K562 (cell line): ENCODE measurements around the gene TSEN54. TPM values are rescaled to one million over a fixed set of nuclear protein-coding genes. Genes with fewer than 3 reads are reported as not detected.

Experiments
- CEBPB ChIP-seq: fragments of 450-650 bp; IDR thresholded peaks from 2 replicates; pipeline ENCODE4 v1.6.1; 2016; ENCODE audit warnings: missing genetic modification characterization, missing compliant biosample characterization
- FOSL1 ChIP-seq: fragments of 200-800 bp; sonication (Bioruptor generic); conservative IDR thresholded peaks from 2 replicates; pipeline ENCODE4 v1.6.1; 2016; ENCODE audit warnings: missing genetic modification characterization, missing compliant biosample characterization
- GATAD2B ChIP-seq: fragments of 450-650 bp; IDR thresholded peaks from 2 replicates; pipeline ENCODE4 v1.6.1; 2017; ENCODE audit warnings: mild to moderate bottlenecking, borderline replicate concordance
- HNRNPLL ChIP-seq: fragments of 200-400 bp; formaldehyde crosslinking; IDR thresholded peaks from 2 replicates; pipeline ENCODE4 v1.6.1; 2017; ENCODE audit warnings: low read length, low read depth, mild to moderate bottlenecking; ENCODE audit not compliant: poor library complexity, severe bottlenecking
- KDM4B ChIP-seq, 2 experiments: fragments of 450-650 bp in 1 of 2; sonication (generic) in 1 of 2; IDR thresholded peaks; 2 replicates each; pipeline ENCODE4 v1.6.1; 2016 to 2017; ENCODE audit warnings: borderline replicate concordance in 2 of 2, antibody characterized with exemption in 1 of 2, low read depth in 1 of 2, mild to moderate bottlenecking in 1 of 2
- PREB ChIP-seq: sonication (generic); formaldehyde crosslinking; IDR thresholded peaks from 2 replicates; pipeline ENCODE4 v1.8.1; 2023; ENCODE audit warnings: mild to moderate bottlenecking, missing genetic modification reagents
- SAFB2 ChIP-seq: fragments of 200-400 bp; formaldehyde crosslinking; IDR thresholded peaks from 2 replicates; pipeline ENCODE4 v1.6.1; 2018; ENCODE audit warnings: borderline replicate concordance, low read length, low read depth, moderate library complexity; ENCODE audit not compliant: severe bottlenecking
- ZFPM2 ChIP-seq: fragments of 250-450 bp; sonication (Bioruptor Pico); IDR thresholded peaks from 2 replicates; pipeline ENCODE4 v1.5.1; 2022; ENCODE audit warnings: mild to moderate bottlenecking
- ZNF696 ChIP-seq: fragments of 250-450 bp; sonication (Bioruptor Pico); conservative IDR thresholded peaks from 2 replicates; pipeline ENCODE4 v1.4.0; 2020; ENCODE audit warnings: mild to moderate bottlenecking, moderate library complexity
- polyA plus RNA-seq, 8 experiments: library from polyadenylated mRNA; depleted of rRNA in 4 of 8; stranded (reverse) in 5 of 8; unstranded in 3 of 8; fragments of >200 nt; fragmentation: Nextera tagmentation in 2 of 8; fragmentation: Illumina TruSeq in 1 of 8; extraction: Ambion mirVana in 2 of 8; extraction: Trizol in 1 of 8; gene quantifications; 2 replicates each; pipeline versions ENCODE4 v1.2.1 to v1.2.3, GENCODE V29; 2011 to 2014; ENCODE audit warnings: inconsistent platforms in 1 of 8, missing spikeins in 1 of 8
- total RNA-seq, 7 experiments: library from RNA; depleted of rRNA in 6 of 7; stranded (reverse); fragments of >200 nt in 6 of 7; fragmentation: Illumina TruSeq in 2 of 7; extraction: Trizol in 2 of 7; gene quantifications; 2 replicates each; pipeline versions ENCODE4 v1.2.1 to v1.2.3, GENCODE V29; 2011 to 2021; ENCODE audit warnings: low replicate concordance in 1 of 7
- TF ChIP-seq, protein P1 (sequence below): fragments of 450-650 bp; IDR thresholded peaks from 2 replicates; pipeline ENCODE4 v1.6.1; 2016; ENCODE audit warnings: antibody characterized with exemption

TSEN54 gene
- total and polyA plus RNA-seq, 9 of the 15 experiments (the other 6 are each of a cell fraction or from before 2014, with no cell fraction given), result 5.9 to 64.3 (median 48.9) TPM

- TF ChIP-seq SAFB2, result no peak
- no peak for TF ChIP-seq GATAD2B
- TF ChIP-seq, protein P1, sequence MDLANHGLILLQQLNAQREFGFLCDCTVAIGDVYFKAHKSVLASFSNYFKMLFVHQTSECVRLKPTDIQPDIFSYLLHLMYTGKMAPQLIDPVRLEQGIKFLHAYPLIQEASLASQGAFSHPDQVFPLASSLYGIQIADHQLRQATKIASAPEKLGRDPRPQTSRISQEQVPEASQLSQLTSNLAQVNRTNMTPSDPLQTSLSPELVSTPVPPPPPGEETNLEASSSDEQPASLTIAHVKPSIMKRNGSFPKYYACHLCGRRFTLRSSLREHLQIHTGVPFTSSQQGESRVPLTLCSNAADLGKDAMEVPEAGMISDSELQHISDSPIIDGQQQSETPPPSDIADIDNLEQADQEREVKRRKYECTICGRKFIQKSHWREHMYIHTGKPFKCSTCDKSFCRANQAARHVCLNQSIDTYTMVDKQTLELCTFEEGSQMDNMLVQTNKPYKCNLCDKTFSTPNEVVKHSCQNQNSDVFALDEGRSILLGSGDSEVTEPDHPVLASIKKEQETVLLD, result no peak
- no peak for TF ChIP-seq PREB
- no peak for TF ChIP-seq ZNF696
- no peak for TF ChIP-seq KDM4B (IDR thresholded peaks at IDR 0.05; ENCODE audit: borderline replicate concordance in 2 of 2, low read depth in 1 of 2)
- no peak for TF ChIP-seq HNRNPLL
- TF ChIP-seq CEBPB (tag), result no peak
- TF ChIP-seq FOSL1 (tag), result no peak
- no peak for TF ChIP-seq ZFPM2 (CRISPR knock-in tag)
Measured at GRCh38 chr17:75550139-75550465, 33.8 kb downstream of the TSEN54 start (continued).
